HG03439 (cell line): Measurements from ENCODE around the gene HSD17B4.
"Not testable (repeated sequence)": the region's sequence is repeated elsewhere in the genome, so short reads cannot be mapped to it uniquely, and the experiment has no call there.

Experiments used
- ATAC-seq: cut with Tn5 transposase; IDR thresholded peaks from one replicate; pipeline ENCODE4 v1.9.1; 2021; ENCODE audit warnings: mild to moderate bottlenecking, moderate library complexity; ENCODE audit not compliant: unreplicated experiment

HSD17B4 gene

GRCh38 chr5:119428574-119428973 lies 23.7 kb upstream of the HSD17B4 start:
- ATAC-seq = not testable (repeated sequence)

- ATAC-seq = not testable (repeated sequence)
These were observed 19.5 kb upstream of the HSD17B4 start for GRCh38 chr5:119432674-119433237.

GRCh38 chr5:119435436-119436132 lies 16.7 kb upstream of the HSD17B4 start:
- ATAC-seq = peak; percentile 88

DNA sequence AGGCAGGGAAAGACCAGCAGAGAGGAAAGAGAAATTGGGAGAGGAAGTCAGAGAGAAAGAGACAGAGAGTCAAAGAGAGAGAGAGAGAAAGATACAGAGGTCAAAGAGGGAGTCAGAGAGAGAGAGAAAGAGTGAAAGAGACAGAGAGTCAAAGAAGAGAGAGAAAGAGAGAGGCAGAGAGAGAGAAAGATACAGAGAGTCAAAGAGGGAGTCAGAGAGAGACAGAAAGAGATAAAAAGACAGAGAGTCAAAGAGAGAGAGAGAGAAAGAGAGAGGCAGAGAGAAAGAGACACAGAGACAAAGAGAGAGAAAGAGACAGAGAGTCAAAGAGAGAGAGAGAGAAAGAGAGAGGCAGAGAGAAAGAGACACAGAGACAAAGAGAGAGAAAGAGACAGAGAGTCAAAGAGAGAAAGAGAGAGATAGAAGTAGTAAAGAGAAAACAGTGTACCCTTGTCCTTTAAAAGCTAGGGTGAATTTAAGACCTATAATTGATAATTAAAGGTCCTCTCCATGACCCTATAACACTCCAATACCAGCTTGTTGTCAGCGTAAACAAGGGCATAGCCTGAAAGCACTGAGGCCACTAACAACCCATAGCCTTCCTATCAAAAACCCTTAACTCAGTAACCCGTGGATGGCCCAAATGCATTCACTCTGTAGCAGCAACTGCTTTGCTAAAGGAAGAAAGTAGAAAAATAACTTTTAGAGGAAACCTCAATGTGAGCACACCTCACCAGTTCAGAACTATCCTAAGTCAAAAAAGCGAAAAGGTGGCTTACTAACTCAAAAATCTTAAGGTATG lies 14.3 kb upstream of the HSD17B4 start:
- ATAC-seq = not testable (repeated sequence)

GRCh38 chr5:119438587-119438917 lies 13.7 kb upstream of the HSD17B4 start:
- ATAC-seq = not testable (repeated sequence)

DNA sequence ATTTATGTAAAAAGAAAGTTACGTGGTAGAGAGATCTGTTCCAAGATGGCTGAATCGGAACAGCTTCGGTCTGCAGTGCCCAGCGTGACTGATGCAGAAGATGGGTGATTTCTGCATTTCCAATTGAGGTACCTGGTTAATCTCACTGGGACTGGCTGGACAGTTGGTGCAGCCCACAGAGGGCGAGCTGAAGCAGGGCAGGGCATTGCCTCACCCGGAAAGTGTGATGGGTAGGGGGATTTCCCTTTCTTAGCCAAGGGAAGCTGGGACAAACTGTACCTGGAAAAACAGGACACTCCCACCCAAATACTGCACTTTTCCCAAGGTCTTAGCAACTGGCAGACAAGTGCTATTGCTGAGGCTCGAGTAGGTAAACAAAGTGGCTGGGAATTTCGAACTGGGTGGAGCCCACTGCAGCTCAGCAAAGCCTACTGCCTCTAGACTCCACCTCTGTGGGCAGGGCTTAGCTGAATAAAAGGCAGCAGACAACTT lies 13.1 kb upstream of the HSD17B4 start:
- ATAC-seq = no peak

DNA sequence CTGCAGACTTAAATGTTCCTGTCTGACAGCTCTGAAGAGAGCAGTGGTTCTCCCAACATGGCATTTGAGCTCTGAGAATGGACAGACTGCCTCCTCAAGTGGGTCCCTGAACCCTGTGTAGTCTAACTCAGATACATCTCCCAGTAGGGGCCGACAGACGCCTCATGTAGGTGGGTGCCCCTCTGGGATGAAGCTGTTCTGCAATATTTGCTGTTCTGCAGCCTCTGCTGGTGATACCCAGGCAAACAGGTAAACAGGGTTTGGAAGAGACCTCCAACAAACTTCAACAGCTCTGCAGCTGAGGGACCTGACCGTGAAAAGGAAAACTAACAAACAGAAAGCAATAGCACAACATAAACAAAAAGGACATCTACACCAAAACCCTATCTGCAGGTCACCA lies 12.7 kb upstream of the HSD17B4 start:
- not testable (repeated sequence) for ATAC-seq

DNA sequence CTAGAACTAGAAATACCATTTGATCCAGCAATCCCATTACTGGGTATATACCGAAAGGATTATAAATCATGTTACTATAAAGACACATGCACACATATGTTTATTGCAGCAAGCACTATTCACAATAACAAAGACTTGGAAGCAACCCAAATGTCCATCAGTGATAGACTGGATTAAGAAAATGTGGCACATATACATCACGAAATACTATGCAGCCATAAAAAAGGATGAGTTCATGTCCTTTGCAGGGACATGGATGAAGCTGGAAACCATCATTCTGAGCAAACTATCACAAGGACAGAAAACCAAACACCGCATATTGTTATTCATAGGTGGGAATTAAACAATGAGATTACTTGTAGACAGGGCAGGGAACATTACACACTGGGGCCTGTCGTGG lies 7.7 kb upstream of the HSD17B4 start:
- ATAC-seq = not testable (repeated sequence)

DNA sequence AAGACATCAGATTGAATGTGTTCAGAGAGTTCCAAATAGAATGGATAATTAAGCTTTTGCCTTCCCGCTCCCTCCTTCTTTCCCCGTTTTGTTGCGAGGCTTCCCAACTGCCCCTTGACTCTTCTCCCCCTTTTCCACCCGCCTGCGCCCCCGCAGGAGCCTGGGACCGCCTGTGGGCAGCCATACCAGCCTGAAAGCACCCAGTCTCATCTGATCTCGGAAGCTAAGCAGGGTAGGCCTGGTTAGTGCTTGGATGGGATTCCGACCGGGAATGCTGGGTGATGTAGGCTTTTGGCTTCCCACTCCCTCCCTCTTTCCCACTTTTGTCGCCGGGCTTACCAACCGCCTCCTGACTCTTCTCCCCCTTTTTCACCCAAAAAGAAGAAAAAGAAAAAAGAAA lies 6.8 kb upstream of the HSD17B4 start:
- no peak for ATAC-seq

DNA sequence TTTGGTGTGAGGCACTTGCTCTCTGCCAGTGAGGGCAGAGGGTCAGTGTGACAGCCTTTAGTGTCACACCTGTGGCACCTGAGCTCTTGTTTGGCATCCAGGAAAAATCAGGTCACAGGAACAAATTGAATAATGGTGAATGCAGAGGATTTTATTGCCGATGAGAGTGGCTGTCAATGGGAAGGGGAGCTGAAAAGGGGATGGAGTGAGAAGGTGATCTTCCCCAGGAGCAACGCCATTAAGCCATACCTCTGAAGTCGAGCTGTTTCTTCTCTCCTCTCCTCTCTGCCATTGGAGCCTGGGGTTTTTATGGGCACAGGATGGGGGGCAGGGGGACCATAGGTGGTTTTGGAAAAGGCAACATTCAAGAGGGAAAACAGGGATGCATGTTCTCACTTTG lies 2.4 kb upstream of the HSD17B4 start:
- no peak for ATAC-seq

GRCh38 chr5:119450627-119451026 lies 1.7 kb upstream of the HSD17B4 start:
- ATAC-seq = not testable (repeated sequence)

GRCh38 chr5:119451561-119451960 lies 736 bp upstream of the HSD17B4 start:
- ATAC-seq = no peak

DNA sequence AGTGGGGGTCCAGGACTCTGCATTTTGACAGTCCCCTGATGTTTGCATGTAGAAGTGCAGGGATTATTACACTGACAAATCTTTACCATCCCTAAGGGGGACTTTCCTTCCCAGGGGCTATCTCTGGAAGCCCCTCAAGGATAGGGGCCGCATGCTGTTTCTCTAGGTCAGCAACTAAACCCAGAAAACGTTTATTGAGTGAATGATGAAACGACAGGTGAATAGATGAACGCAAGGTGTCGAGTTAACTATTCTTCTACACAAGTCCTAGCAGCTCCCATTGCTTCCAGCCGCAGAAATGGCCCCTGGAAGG lies 281 bp upstream of the HSD17B4 start:
- no peak for ATAC-seq

GRCh38 chr5:119453040-119453373 lies 710 bp downstream of the HSD17B4 start:
- ATAC-seq = peak; percentile 1

DNA sequence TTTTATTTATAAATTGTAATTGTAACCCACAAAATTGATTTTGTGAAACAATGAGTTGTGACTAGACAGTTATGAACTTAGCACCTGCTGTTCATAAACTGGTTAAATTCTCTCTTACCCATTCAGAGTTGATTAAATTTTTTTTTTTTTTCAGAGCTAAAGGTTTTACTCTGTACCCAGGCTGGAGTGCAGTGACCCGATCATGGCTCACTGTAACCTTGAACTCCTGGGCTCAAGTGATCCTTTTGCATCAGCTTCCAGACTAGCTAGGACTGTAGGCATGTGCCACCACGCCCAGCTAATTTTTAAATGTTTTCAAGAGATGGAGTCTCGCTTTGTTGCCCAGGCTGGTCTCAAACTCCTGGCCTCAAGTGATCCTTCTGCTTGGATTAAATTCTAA lies 1.9 kb downstream of the HSD17B4 start:
- ATAC-seq = no peak

- ATAC-seq = no peak
These were observed 6.8 kb downstream of the HSD17B4 start for GRCh38 chr5:119458911-119459632.

DNA sequence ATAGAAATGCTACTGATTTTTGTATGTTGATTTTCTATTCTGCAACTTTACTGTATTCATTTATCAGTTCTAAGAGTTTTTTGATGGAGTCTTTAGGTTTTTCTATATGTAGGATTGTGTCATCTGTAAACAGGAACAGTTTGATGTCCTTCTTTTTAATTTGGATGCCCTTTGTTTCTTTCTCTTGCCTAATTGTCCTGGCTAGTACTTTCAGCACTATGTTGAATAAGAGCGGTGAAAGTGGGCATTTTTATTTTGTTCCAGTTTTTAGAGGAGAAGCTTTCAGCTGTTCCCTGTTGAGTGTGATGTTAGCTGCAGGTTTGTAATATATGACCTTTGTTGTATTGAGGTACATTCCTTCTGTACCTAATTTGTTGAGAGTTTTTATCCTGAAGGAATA lies 13.3 kb downstream of the HSD17B4 start:
- ATAC-seq = no peak

GRCh38 chr5:119468286-119468685 lies 16.0 kb downstream of the HSD17B4 start:
- ATAC-seq = no peak

GRCh38 chr5:119470105-119470763 lies 17.9 kb downstream of the HSD17B4 start:
- ATAC-seq = no peak

DNA sequence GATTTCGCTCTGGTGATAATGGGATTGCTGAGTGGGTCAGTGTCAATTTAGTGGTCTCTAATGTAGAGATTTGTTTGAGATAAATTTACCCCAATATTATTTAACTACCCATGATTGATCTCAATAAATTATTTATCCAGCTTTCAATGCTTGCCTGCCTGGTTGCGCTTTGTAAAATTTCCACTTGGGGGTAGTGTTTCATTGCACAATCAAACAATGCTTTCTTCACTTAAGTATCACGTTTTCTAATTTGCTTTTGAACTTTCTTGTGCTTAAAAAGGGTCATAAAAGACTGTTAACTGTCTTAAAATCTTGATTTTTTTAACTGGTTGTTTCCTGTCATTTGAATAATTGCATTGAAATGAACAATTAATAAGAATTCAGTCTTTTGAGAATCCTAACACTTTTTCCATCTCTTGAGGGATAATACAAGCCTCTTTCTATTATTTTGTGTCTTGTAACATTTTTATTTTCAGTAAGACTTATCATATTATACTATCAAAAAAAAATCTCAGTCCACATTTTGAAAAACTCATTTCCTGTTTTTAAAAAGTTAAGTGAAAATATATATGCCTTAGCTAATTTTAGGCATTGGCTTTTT lies 18.7 kb downstream of the HSD17B4 start:
- no peak for ATAC-seq

GRCh38 chr5:119473241-119473640 lies 20.9 kb downstream of the HSD17B4 start:
- no peak for ATAC-seq
